ENCODE data around the gene FRMD1.

DNA sequence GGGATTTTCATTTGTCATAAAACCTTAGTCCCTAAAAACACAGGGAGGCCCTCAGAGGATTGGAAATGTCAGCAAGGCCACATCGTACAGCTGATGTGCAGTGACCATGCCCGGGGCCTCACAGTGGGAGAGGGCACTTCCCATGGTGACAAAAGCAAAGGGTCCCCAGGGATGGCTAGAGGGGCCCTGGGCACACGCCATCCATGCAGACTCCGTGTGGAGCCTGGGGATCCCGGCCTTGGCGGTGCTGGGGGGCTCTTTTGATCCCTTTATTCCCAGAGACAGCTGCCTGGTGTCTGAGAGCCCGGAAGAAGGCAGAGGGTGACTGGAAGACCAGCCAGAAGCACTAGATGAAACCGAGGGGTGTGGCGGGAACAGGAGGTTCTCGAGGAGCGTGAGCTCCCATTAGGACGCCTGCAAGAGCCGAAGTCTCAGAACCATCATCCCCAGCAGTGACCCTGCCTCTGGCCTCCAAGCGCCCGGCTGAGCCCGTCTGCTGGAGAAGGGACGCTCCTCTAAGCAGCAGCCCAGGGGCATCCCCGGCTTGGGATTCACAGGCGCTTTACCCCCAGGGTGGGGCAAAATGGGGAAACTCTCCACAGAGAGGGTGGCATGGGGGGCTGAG is 49.1 kb upstream of the FRMD1 start:
- TF ChIP-seq POLR2A (IDR thresholded peaks at IDR 0.05; ENCODE audit: low read depth, low read length): no peak
- TF ChIP-seq, protein P1, sequence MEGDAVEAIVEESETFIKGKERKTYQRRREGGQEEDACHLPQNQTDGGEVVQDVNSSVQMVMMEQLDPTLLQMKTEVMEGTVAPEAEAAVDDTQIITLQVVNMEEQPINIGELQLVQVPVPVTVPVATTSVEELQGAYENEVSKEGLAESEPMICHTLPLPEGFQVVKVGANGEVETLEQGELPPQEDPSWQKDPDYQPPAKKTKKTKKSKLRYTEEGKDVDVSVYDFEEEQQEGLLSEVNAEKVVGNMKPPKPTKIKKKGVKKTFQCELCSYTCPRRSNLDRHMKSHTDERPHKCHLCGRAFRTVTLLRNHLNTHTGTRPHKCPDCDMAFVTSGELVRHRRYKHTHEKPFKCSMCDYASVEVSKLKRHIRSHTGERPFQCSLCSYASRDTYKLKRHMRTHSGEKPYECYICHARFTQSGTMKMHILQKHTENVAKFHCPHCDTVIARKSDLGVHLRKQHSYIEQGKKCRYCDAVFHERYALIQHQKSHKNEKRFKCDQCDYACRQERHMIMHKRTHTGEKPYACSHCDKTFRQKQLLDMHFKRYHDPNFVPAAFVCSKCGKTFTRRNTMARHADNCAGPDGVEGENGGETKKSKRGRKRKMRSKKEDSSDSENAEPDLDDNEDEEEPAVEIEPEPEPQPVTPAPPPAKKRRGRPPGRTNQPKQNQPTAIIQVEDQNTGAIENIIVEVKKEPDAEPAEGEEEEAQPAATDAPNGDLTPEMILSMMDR (IDR thresholded peaks at IDR 0.05; ENCODE audit: extremely low read depth in 1 of 2, insufficient read depth in 1 of 2, low read depth in 1 of 2, low read length in 2 of 2): no peak
- TF ChIP-seq POLR2AphosphoS5 (IDR thresholded peaks at IDR 0.05; ENCODE audit: insufficient read depth, low read depth, low read length): no peak
- TF ChIP-seq GATA2 (IDR thresholded peaks at IDR 0.05; ENCODE audit: insufficient read depth, insufficient read length, low read depth, low read length): no peak
- no peak for TF ChIP-seq FOS (IDR thresholded peaks at IDR 0.05; ENCODE audit: borderline replicate concordance, insufficient read depth, low read length)
